ENCODE measurements around the gene IFI30. TPM values are rescaled to one million over a fixed set of nuclear protein-coding genes. Genes with fewer than 3 reads are reported as not detected.

Gene IFI30
- total RNA-seq (2014; rRNA removed; shearing (Covaris generic)), result 81.2 and 112 TPM in 2 replicates

- DNase-seq (ENCODE audit: low read depth), result peak; percentile 69
Measured at GRCh38 chr19:18173572-18174288, at the start of gene IFI30. IFI30 (plus strand) TSS chr19:18173813; CDS start chr19:18173842, 29 bp downstream.

- no peak for DNase-seq (ENCODE audit: low read depth)
Measured at GRCh38 chr19:18123819-18124218, 49.8 kb upstream of the IFI30 start.

- DNase-seq (ENCODE audit: low read depth), result no peak
Measured at GRCh38 chr19:18126097-18126496, 47.5 kb upstream of the IFI30 start.

GRCh38 chr19:18128044-18128443 is 45.6 kb upstream of the IFI30 start:
- peak; percentile 55 for DNase-seq (ENCODE audit: low read depth)

GRCh38 chr19:18128805-18129204 is 44.8 kb upstream of the IFI30 start:
- DNase-seq (ENCODE audit: low read depth), result no peak

- DNase-seq (ENCODE audit: low read depth), result no peak
Measured at GRCh38 chr19:18130523-18131242, 42.9 kb upstream of the IFI30 start.

- DNase-seq (ENCODE audit: low read depth), result peak; percentile 27
Measured at GRCh38 chr19:18131841-18132596, 41.6 kb upstream of the IFI30 start.

GRCh38 chr19:18135712-18136584 is 37.7 kb upstream of the IFI30 start:
- no peak for DNase-seq (ENCODE audit: low read depth)

- no peak for DNase-seq (ENCODE audit: low read depth)
Measured at GRCh38 chr19:18137242-18137641, 36.4 kb upstream of the IFI30 start.

GRCh38 chr19:18137657-18138339 is 35.8 kb upstream of the IFI30 start:
- DNase-seq (ENCODE audit: low read depth), result no peak

- DNase-seq (ENCODE audit: low read depth), result no peak
Measured at GRCh38 chr19:18140473-18140872, 33.1 kb upstream of the IFI30 start.

- DNase-seq (ENCODE audit: low read depth), result no peak
Measured at GRCh38 chr19:18141031-18141430, 32.6 kb upstream of the IFI30 start.

- DNase-seq (ENCODE audit: low read depth), result no peak
Measured at GRCh38 chr19:18143902-18144301, 29.7 kb upstream of the IFI30 start.

- no peak for DNase-seq (ENCODE audit: low read depth)
Measured at GRCh38 chr19:18144361-18144760, 29.3 kb upstream of the IFI30 start.

GRCh38 chr19:18144906-18145305 is 28.7 kb upstream of the IFI30 start:
- no peak for DNase-seq (ENCODE audit: low read depth)

GRCh38 chr19:18145391-18145999 is 28.1 kb upstream of the IFI30 start:
- no peak for DNase-seq (ENCODE audit: low read depth)

- DNase-seq (ENCODE audit: low read depth), result no peak
Measured at GRCh38 chr19:18147396-18147795, 26.2 kb upstream of the IFI30 start.

- no peak for DNase-seq (ENCODE audit: low read depth)
Measured at GRCh38 chr19:18149596-18149975, 24.0 kb upstream of the IFI30 start.

GRCh38 chr19:18150776-18151624 is 22.6 kb upstream of the IFI30 start:
- no peak for DNase-seq (ENCODE audit: low read depth)

- peak; percentile 98 for DNase-seq (ENCODE audit: low read depth)
Measured at GRCh38 chr19:18152442-18152816, 21.2 kb upstream of the IFI30 start.
